ENCODE data around the gene FAM193B. TPM values are rescaled to one million over a fixed set of nuclear protein-coding genes. Genes with fewer than 3 reads are reported as not detected.
A peak's percentile ranks its signal among the peaks of the same experiment; 100 is the strongest.

FAM193B gene
- total and polyA plus RNA-seq, 4 donors, result 14.3 to 31.8 (median 15.8) TPM

DNA sequence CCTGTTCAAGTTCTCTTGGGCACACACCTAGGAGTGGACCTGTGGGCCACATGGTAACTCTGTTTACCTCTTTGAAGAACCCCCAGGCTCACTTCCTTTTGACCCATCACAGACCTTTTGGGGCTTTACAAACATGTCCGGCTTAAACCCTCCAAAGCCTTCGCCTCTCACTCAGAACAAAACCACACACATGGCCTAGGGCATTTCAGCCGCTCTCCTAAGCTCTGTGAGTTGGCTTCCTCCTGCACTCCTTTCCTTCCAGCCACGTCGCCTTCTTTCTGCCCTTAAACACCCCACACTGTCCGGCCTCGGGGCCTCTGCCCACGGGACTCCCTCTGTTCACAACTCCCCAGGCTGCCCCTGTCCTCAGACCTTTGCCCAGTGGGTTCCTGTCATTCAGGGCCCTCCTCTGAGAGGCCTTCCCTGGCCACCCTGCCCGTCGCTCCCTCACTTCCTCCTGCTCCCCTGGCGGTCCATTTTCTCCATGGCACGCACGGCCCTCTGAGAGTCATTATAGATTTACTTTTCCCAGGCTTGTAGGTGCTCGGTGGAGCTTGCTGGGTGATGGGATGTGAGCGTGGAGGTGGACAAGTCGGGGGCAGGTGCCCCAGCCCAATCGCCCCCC, 46.7 kb downstream of the FAM193B start:
- Histone ChIP-seq H3K4me1 (ENCODE audit: control insufficient read depth in 4 of 4, insufficient read depth in 4 of 4, low read length in 3 of 4) (peaks cover 0 to 3% (median 0%) of the 10 kb centered on the region in 4 donors), H3K36me3 (ENCODE audit: control insufficient read depth in 4 of 4, insufficient read depth in 3 of 4, low read depth in 1 of 4, low read length in 3 of 4) (peaks cover 3 to 21% (median 5%) of the 10 kb centered on the region in 4 donors), H3K27ac (ENCODE audit: low read depth in 1 of 2, low read length in 2 of 2) (peak overlapping the region in 1 of 2 donors; percentile 81), H3K9me3 (ENCODE audit: control insufficient read depth in 4 of 4, low read length in 3 of 4) (no peaks in the 10 kb centered on the region), H3K4me3 (ENCODE audit: low read depth in 1 of 3, low read length in 3 of 3) (no peak overlapping the region), H3K27me3 (ENCODE audit: control insufficient read depth in 4 of 4, insufficient read depth in 4 of 4, low read length in 3 of 4) (no peaks in the 10 kb centered on the region), H3K9ac (ENCODE audit: low read depth in 1 of 2, low read length in 2 of 2) (no peak overlapping the region)
- WGBS, result 80% methylated on average over 17 of the region's 17 CpGs
- DNase-seq (ENCODE audit: low spot score), result no peak
- TF ChIP-seq YY1 (IDR thresholded peaks at IDR 0.05) (no peak), FOXA1 (IDR thresholded peaks at IDR 0.05) (no peak), SP1 (IDR thresholded peaks at IDR 0.05) (no peak), HNF4A (conservative IDR thresholded peaks at IDR 0.05) (no peak), RXRA (IDR thresholded peaks at IDR 0.05) (no peak), GABPA (IDR thresholded peaks at IDR 0.05 in 1 of 2, conservative IDR thresholded peaks at IDR 0.05 in 1 of 2) (no peak), TAF1 (conservative IDR thresholded peaks at IDR 0.05) (no peak), EGR1 (IDR thresholded peaks at IDR 0.05; ENCODE audit: low read depth in 2 of 2) (no peak)
- TF ChIP-seq, protein P1, sequence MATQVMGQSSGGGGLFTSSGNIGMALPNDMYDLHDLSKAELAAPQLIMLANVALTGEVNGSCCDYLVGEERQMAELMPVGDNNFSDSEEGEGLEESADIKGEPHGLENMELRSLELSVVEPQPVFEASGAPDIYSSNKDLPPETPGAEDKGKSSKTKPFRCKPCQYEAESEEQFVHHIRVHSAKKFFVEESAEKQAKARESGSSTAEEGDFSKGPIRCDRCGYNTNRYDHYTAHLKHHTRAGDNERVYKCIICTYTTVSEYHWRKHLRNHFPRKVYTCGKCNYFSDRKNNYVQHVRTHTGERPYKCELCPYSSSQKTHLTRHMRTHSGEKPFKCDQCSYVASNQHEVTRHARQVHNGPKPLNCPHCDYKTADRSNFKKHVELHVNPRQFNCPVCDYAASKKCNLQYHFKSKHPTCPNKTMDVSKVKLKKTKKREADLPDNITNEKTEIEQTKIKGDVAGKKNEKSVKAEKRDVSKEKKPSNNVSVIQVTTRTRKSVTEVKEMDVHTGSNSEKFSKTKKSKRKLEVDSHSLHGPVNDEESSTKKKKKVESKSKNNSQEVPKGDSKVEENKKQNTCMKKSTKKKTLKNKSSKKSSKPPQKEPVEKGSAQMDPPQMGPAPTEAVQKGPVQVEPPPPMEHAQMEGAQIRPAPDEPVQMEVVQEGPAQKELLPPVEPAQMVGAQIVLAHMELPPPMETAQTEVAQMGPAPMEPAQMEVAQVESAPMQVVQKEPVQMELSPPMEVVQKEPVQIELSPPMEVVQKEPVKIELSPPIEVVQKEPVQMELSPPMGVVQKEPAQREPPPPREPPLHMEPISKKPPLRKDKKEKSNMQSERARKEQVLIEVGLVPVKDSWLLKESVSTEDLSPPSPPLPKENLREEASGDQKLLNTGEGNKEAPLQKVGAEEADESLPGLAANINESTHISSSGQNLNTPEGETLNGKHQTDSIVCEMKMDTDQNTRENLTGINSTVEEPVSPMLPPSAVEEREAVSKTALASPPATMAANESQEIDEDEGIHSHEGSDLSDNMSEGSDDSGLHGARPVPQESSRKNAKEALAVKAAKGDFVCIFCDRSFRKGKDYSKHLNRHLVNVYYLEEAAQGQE (IDR thresholded peaks at IDR 0.05), result no peak
- TF ChIP-seq, protein P2, sequence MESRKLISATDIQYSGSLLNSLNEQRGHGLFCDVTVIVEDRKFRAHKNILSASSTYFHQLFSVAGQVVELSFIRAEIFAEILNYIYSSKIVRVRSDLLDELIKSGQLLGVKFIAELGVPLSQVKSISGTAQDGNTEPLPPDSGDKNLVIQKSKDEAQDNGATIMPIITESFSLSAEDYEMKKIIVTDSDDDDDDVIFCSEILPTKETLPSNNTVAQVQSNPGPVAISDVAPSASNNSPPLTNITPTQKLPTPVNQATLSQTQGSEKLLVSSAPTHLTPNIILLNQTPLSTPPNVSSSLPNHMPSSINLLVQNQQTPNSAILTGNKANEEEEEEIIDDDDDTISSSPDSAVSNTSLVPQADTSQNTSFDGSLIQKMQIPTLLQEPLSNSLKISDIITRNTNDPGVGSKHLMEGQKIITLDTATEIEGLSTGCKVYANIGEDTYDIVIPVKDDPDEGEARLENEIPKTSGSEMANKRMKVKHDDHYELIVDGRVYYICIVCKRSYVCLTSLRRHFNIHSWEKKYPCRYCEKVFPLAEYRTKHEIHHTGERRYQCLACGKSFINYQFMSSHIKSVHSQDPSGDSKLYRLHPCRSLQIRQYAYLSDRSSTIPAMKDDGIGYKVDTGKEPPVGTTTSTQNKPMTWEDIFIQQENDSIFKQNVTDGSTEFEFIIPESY (IDR thresholded peaks at IDR 0.05), result no peak
- TF ChIP-seq, protein P3, sequence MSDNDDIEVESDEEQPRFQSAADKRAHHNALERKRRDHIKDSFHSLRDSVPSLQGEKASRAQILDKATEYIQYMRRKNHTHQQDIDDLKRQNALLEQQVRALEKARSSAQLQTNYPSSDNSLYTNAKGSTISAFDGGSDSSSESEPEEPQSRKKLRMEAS (IDR thresholded peaks at IDR 0.05), result no peak

DNA sequence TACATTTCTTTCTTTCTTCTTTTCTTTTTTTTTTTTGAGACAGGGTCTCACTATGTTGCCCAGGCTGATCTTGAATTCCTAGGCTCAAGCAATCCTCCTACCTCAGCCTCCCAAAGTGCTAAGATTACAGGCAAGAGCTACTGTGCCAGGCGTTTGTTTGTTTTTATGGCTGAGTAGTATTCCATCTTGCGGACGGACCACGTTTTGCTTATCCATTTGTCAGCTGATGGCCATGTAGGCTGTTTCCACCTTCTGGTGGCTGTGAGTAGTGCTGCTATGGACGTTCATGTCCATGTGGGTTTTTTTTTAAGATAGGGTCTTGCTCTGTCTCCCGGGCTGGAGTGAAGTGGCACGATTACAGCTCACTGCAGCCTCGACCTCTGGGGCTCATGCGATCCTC, 47.2 kb downstream of the FAM193B start:
- TF ChIP-seq, protein P4, sequence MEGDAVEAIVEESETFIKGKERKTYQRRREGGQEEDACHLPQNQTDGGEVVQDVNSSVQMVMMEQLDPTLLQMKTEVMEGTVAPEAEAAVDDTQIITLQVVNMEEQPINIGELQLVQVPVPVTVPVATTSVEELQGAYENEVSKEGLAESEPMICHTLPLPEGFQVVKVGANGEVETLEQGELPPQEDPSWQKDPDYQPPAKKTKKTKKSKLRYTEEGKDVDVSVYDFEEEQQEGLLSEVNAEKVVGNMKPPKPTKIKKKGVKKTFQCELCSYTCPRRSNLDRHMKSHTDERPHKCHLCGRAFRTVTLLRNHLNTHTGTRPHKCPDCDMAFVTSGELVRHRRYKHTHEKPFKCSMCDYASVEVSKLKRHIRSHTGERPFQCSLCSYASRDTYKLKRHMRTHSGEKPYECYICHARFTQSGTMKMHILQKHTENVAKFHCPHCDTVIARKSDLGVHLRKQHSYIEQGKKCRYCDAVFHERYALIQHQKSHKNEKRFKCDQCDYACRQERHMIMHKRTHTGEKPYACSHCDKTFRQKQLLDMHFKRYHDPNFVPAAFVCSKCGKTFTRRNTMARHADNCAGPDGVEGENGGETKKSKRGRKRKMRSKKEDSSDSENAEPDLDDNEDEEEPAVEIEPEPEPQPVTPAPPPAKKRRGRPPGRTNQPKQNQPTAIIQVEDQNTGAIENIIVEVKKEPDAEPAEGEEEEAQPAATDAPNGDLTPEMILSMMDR (IDR thresholded peaks at IDR 0.05; ENCODE audit: low read depth, low read length, missing input control), result peak; percentile 16
- TF ChIP-seq FOXA1 (IDR thresholded peaks at IDR 0.05), result no peak
- TF ChIP-seq, protein P5, sequence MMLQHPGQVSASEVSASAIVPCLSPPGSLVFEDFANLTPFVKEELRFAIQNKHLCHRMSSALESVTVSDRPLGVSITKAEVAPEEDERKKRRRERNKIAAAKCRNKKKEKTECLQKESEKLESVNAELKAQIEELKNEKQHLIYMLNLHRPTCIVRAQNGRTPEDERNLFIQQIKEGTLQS (IDR thresholded peaks at IDR 0.05), result no peak
- TF ChIP-seq HNF4G (IDR thresholded peaks at IDR 0.05), result no peak
- WGBS, result 85% methylated on average over 9 of the region's 9 CpGs
- no peaks in the 10 kb centered on the region for H3K27me3 ChIP-seq (ENCODE audit: control insufficient read depth in 4 of 4, insufficient read depth in 4 of 4, low read length in 3 of 4)
- H3K9ac ChIP-seq (ENCODE audit: low read depth in 1 of 2, low read length in 2 of 2), result no peak overlapping the region
- H3K36me3 ChIP-seq (ENCODE audit: control insufficient read depth in 4 of 4, insufficient read depth in 3 of 4, low read depth in 1 of 4, low read length in 3 of 4), result peaks cover 3 to 16% (median 5%) of the 10 kb centered on the region in 4 donors
- DNase-seq (ENCODE audit: low spot score), result no peak
- H3K4me3 ChIP-seq (ENCODE audit: low read depth in 1 of 3, low read length in 3 of 3), result no peak overlapping the region
- no peaks in the 10 kb centered on the region for H3K9me3 ChIP-seq (ENCODE audit: control insufficient read depth in 4 of 4, low read length in 3 of 4)
- H3K4me1 ChIP-seq (ENCODE audit: control insufficient read depth in 4 of 4, insufficient read depth in 4 of 4, low read length in 3 of 4), result no peaks in the 10 kb centered on the region
- no peak overlapping the region for H3K27ac ChIP-seq (ENCODE audit: low read depth in 1 of 2, low read length in 2 of 2)
